T-cell (primary cell): ENCODE data around the gene SPEF1. TPM values are rescaled to one million over a fixed set of nuclear protein-coding genes. Genes with fewer than 3 reads are reported as not detected.
A peak's percentile ranks its signal among the peaks of the same experiment; 100 is the strongest.

Experiments
- ATAC-seq, 4 experiments: fragments of 200-7000 bp in 3 of 4; fragments of 150-1000 bp in 1 of 4; cut with Tn5 transposase; replicated peaks in 1 of 4; 1 replicate in 3 of 4; 2 replicates in 1 of 4; pipeline ENCODE4 v1.10.0; 2021; ENCODE audit warnings: moderate library complexity in 3 of 4, mild to moderate bottlenecking in 2 of 4, moderate number of reproducible peaks in 1 of 4
- CTCF ChIA-PET, 2 donors: fragments of 300-600 bp; sonication (Branson Sonifier 250); formaldehyde crosslinking; loops; one replicate each; lab custom pipeline; 2022; ENCODE audit warnings: antibody characterized with exemption in 2 of 2; lab: Charles Lee
- POLR2A ChIA-PET, 2 donors: fragments of 300-600 bp; sonication (Branson Sonifier 250); formaldehyde crosslinking; loops; one replicate each; lab custom pipeline; 2022; ENCODE audit warnings: antibody characterized with exemption in 2 of 2; lab: Charles Lee
- DNase-seq, 35 experiments: peaks; one replicate each; pipeline versions ENCODE4 v3.0.0 to v3.0.0-alpha.2; 2013 to 2023
- H3K27ac ChIP-seq: one replicate; pipeline ENCODE4 v1.5.1; 2013; ENCODE audit warnings: low read length
- H3K27me3 ChIP-seq, 2 experiments: replicated peaks in 1 of 2; 1 replicate in 1 of 2; 2 replicates in 1 of 2; pipeline versions ENCODE4 v1.6.1 to v1.7.0; 2013; ENCODE audit warnings: low read length in 1 of 2, mixed read lengths in 1 of 2; ENCODE audit not compliant: control insufficient read depth in 2 of 2, insufficient read depth in 2 of 2; ENCODE audit errors: extremely low read depth in 1 of 2
- H3K36me3 ChIP-seq, 2 donors: 1 replicate in 1 of 2; 2 replicates in 1 of 2; pipeline versions ENCODE4 v1.6.1 to v1.7.0; 2013; ENCODE audit warnings: low read length in 1 of 2; ENCODE audit not compliant: control insufficient read depth in 2 of 2, insufficient read depth in 1 of 2; ENCODE audit errors: extremely low read depth in 1 of 2
- H3K4me1 ChIP-seq, 2 experiments: 1 replicate in 1 of 2; 2 replicates in 1 of 2; pipeline versions ENCODE4 v1.6.1 to v1.7.0; 2013; ENCODE audit warnings: low read length in 2 of 2, mixed read lengths in 1 of 2; ENCODE audit not compliant: insufficient read depth in 2 of 2, control insufficient read depth in 1 of 2; ENCODE audit errors: extremely low read depth in 1 of 2
- H3K4me3 ChIP-seq, 2 donors: 1 replicate in 1 of 2; 2 replicates in 1 of 2; pipeline versions ENCODE4 v1.5.1 to v1.7.0; 2013; ENCODE audit warnings: mild to moderate bottlenecking in 2 of 2, low read length in 1 of 2, moderate library complexity in 1 of 2; ENCODE audit not compliant: control insufficient read depth in 1 of 2; ENCODE audit errors: extremely low read depth in 1 of 2
- H3K9me3 ChIP-seq: 2 replicates; pipeline ENCODE4 v1.7.0; 2013
- H3K27ac Mint-ChIP-seq, 2 donors: one replicate each; pipeline ENCODE4 v1.8.0; 2020 to 2021; ENCODE audit warnings: mild to moderate bottlenecking in 2 of 2, mixed read lengths in 2 of 2
- H3K27me3 Mint-ChIP-seq, 2 donors: one replicate each; pipeline ENCODE4 v1.8.0; 2021 to 2022; ENCODE audit warnings: mixed read lengths in 2 of 2
- H3K36me3 Mint-ChIP-seq: one replicate; pipeline ENCODE4 v1.8.0; 2021; ENCODE audit warnings: mixed read lengths
- H3K4me1 Mint-ChIP-seq, 3 donors: one replicate each; pipeline ENCODE4 v1.8.0; 2020 to 2022; ENCODE audit warnings: mixed read lengths in 3 of 3, mild to moderate bottlenecking in 1 of 3
- H3K4me3 Mint-ChIP-seq, 3 donors: one replicate each; pipeline ENCODE4 v1.8.0; 2020 to 2022; ENCODE audit warnings: mild to moderate bottlenecking in 3 of 3, mixed read lengths in 3 of 3, moderate library complexity in 3 of 3
- H3K9me3 Mint-ChIP-seq, 3 donors: one replicate each; pipeline ENCODE4 v1.8.0; 2020 to 2022; ENCODE audit warnings: mixed read lengths in 3 of 3
- WGBS: methylation state at CpG from one replicate; pipeline ENCODE4 v1.1.5; 2013; ENCODE audit warnings: missing lambda C conversion rate; ENCODE audit not compliant: insufficient coverage; 5-methylcytosine and 5-hydroxymethylcytosine counted together
- total RNA-seq, 35 experiments: library from RNA in 6 of 35; stranded (reverse) in 6 of 35; fragments of 120-200 nt in 1 of 35; gene quantifications; one replicate each; pipeline versions ENCODE4 v1.2.1 to v1.2.4 and lab custom pipeline; 2013 to 2026

The SPEF1 gene
- total RNA-seq, 5 donors from 2014 or later (not counting 1 experiment from before 2014, with no cell fraction given): 0.16 TPM; not detected in 4

DNA sequence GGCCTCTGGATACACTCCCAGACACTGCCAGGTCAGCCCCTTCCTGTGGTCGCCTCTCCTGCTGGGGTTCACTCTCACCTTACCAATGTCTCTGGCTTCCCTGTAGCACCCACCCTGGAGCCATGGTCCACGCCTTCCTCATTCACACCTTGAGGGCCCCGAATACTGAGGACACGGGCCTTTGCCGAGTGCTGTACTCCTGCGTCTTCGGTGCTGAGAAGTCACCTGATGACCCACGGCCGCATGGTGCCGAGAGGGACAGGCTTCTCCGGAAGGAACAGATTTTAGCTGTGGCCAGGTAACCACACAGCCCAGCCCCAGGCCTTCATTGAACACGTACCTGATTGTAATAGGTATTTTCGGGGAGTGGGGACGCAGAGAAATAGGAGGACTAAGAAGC lies 40.7 kb upstream of the SPEF1 start:
- CTCF ChIA-PET: interaction anchor here in 1 of 2 donors (1.7 kb wide), 1 partner anchor 35 kb away, joined by 10 read pairs; the partner anchor contains the start of gene CENPB
- Mint-ChIP-seq H3K9me3 (no peaks in the 10 kb centered on the region), H3K27me3 (no peaks in the 10 kb centered on the region), H3K4me1 (peaks cover 31 to 38% (median 36%) of the 10 kb centered on the region in 3 donors), H3K36me3 (peaks cover 23% of the 10 kb centered on the region), H3K27ac (peak overlapping the region; percentile 59 to 97), H3K4me3 (peak overlapping the region in 2 of 3 donors; percentile 88 to 89)
- Histone ChIP-seq H3K4me3 (no peak overlapping the region), H3K36me3 (peaks cover 12 to 37% of the 10 kb centered on the region in 2 donors), H3K9me3 (no peaks in the 10 kb centered on the region), H3K4me1 (peaks cover 2 to 37% of the 10 kb centered on the region in 2 experiments), H3K27me3 (no peaks in the 10 kb centered on the region), H3K27ac (peak overlapping the region; percentile 97)
- POLR2A ChIA-PET: interaction anchor here in 1 of 2 donors (0.6 kb wide), 1 partner anchor 15 kb away, joined by 3 read pairs; no protein-coding TSS in a partner anchor
- DNase-seq (no peak), ATAC-seq (no peak)
- 90% methylated on average over 11 of the region's 14 CpGs for WGBS

DNA sequence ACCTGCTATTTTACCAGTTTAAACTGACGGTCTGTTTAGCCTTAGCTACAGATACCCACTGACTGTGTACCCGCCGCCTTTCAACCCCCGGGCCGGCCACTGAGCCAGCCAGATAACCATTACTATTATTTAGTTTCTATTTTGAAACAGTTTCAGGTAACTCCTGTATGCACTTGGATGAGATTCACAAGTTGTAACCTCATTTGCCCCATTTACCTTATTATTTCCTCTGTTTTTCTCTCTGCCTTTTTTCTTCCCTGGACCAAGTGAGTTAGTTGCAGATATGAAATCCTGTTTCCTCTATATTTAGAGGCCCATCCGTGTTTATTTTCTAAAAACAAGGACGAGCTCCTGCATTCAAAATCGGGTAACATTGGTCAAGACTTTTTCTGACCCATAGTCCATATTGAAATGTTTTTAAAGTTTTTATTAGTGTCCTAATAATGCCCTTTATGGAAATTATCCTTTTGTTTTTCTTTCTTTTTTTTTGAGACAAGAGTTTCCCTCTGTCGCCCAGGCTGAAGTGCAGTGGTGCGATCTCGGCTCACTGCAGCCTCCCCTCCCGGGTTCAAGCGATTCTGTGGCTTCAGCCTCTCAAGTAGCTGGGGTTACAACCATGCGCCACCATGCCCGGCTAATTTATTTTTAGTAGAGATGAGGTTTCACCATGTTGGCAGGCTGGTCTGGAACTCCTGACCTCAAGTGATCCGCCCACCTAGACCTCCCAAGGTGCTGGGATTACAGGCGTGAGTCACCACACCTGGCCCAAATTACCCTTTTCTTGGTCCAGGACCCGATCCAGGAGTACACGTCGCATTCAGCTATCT lies 39.9 kb upstream of the SPEF1 start:
- peak overlapping the region; percentile 87 to 89 (median 88) for H3K4me3 Mint-ChIP-seq
- H3K27me3 Mint-ChIP-seq: no peaks in the 10 kb centered on the region
- H3K9me3 Mint-ChIP-seq: no peaks in the 10 kb centered on the region
- H3K36me3 ChIP-seq: peaks cover 12 to 32% of the 10 kb centered on the region in 2 donors
- DNase-seq (no peak), ATAC-seq (no peak)
- H3K27me3 ChIP-seq: no peaks in the 10 kb centered on the region
- peaks cover 8 to 46% of the 10 kb centered on the region in 2 experiments for H3K4me1 ChIP-seq
- peak overlapping the region; percentile 97 for H3K27ac ChIP-seq
- no peaks in the 10 kb centered on the region for H3K9me3 ChIP-seq
- H3K4me1 Mint-ChIP-seq: peaks cover 39 to 45% (median 45%) of the 10 kb centered on the region in 3 donors
- peak overlapping the region; percentile 96 to 97 for H3K27ac Mint-ChIP-seq
- ChIA-PET CTCF (interaction anchor here (0.7 to 1.7 kb wide), 10 partner anchors 10 to 144 kb away, joined by 3 to 10 read pairs (median 5); partner anchors contain the start of genes ADISSP (in 1 of the 2) and CENPB (in 1 of the 2)), POLR2A (interaction anchor here (0.6 to 1.0 kb wide), 4 partner anchors 24 to 64 kb away, joined by 4 to 9 read pairs (median 6); no protein-coding TSS in a partner anchor)
- WGBS: 90% methylated on average over 4 of the region's 20 CpGs
- peaks cover 21% of the 10 kb centered on the region for H3K36me3 Mint-ChIP-seq
- H3K4me3 ChIP-seq: peak overlapping the region; percentile 75 to 79

DNA sequence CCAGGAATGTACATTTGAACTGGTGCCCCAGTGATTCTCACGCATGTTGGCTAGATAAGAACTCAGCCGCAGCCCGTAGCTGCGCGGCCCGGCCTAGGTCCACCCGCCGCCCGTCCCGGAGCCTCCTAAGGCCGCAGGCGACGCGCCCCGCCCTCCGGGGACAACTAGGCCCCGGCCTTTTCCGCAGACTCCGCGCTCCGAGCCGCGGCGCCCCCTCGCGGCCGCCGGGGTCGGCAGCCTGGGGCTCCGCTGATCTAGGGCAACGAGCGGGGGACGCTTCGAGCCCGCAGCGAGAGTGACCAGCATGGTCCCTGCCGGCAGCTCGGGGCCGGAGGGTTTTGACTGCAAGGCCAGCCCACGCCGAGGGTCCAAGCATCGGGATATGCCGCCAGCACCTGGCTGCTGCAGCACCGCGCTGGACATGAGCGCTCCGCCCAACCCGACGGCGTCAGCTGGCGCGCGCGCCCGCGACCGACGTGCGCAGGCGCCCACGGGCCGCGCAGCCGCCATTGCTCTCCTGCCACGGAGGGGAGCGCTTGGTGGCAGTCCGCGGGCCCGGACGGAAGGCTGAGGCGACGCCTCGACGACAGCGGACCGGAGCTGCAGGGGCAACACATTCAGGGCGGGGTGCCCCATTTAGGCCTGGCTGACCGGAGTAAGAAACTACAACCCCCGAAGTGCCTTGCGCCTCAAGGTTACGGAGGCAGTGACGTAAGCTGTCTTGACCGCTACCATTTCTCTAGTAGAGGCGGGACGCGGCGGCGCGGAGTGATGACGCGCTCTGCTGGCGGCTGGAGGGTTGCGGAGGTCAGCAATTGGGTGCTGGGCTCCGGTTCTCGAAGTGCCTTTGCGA lies 39.0 kb upstream of the SPEF1 start, which contains the start of gene AP5S1:
Gene AP5S1, plus strand, starts transcription at position 500 of the 853 bp plus-strand sequence. CDS start 1,571 bp downstream, outside the sequence.
- POLR2A ChIA-PET: interaction anchor here (0.5 to 1.0 kb wide), 5 partner anchors 11 to 63 kb away, joined by 3 to 13 read pairs (median 6); no protein-coding TSS in a partner anchor
- peak within 1 kb of the TSS; percentile 96 to 97 for H3K27ac Mint-ChIP-seq
- WGBS: under 1% methylated on average over 96 of the region's 96 CpGs

DNA sequence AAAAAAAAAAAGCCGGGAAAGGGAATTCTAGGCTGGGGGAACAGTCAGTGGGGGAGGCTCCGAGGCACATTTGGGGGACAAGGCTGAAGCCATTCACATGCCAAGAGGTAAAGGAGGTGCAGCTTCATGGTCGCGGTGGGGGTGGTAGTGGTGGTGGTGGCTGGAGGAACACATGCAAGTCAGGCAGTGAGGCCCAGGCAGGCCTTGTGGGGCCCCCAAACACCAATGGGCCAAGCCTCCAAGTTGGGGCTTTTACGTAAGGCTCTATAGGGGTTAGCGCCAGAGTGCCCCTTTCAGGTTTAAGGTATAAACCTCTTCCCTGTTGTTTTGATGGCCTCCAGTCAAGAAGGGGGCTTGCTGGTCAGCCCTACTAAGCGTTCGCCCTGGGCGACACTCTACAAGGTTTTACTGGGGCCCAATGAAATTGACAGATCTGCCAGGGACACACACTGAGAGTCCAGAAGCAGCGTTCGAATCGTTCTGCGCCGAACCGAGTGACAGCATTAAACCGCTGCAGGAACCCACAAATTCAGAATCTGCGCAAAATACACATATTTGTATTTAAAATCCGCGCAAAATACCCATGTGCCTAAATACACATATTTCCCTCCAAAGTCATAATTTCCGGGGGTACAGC lies 38.3 kb upstream of the SPEF1 start:
- ATAC-seq (no peak), DNase-seq (no peak)
- ChIA-PET POLR2A (interaction anchor here (0.5 to 0.6 kb wide), 2 partner anchors 10 to 1300 kb away, joined by 4 to 6 read pairs; no protein-coding TSS in a partner anchor), CTCF (interaction anchor here (0.6 to 2.2 kb wide), 5 partner anchors 11 to 168 kb away, joined by 4 to 12 read pairs (median 6); no protein-coding TSS in a partner anchor)
- Histone ChIP-seq H3K9me3 (no peaks in the 10 kb centered on the region), H3K27ac (peak overlapping the region; percentile 83), H3K27me3 (no peaks in the 10 kb centered on the region), H3K4me3 (peak overlapping the region; percentile 75 to 79), H3K36me3 (peaks cover 12 to 23% of the 10 kb centered on the region in 2 donors), H3K4me1 (peaks cover 16 to 62% of the 10 kb centered on the region in 2 experiments)
- H3K36me3 Mint-ChIP-seq: peaks cover 11% of the 10 kb centered on the region
- peaks cover 53 to 60% (median 55%) of the 10 kb centered on the region in 3 donors for H3K4me1 Mint-ChIP-seq
- H3K4me3 Mint-ChIP-seq: peak overlapping the region; percentile 71 to 88 (median 87)
- no peaks in the 10 kb centered on the region for H3K27me3 Mint-ChIP-seq
- WGBS: 71% methylated on average over 17 of the region's 20 CpGs
- H3K27ac Mint-ChIP-seq: peak overlapping the region; percentile 85 to 88
- no peaks in the 10 kb centered on the region for H3K9me3 Mint-ChIP-seq

More for the DNA sequence above, 39.0 kb upstream of the SPEF1 start, which contains the start of gene AP5S1:
- H3K27ac ChIP-seq: peak within 1 kb of the TSS; percentile 97
- Mint-ChIP-seq H3K36me3 (peaks cover 16% of the 10 kb centered on the region), H3K27me3 (no peaks in the 10 kb centered on the region), H3K4me1 (peaks cover 47 to 54% (median 53%) of the 10 kb centered on the region in 3 donors), H3K4me3 (peak within 1 kb of the TSS; percentile 87 to 89 (median 88)), H3K9me3 (no peaks in the 10 kb centered on the region)
- DNase-seq: peak; percentile 67 to 95 (median 82)
- peak; percentile 84 to 88 (median 86) for ATAC-seq
- peak within 1 kb of the TSS; percentile 75 to 79 for H3K4me3 ChIP-seq
- H3K9me3 ChIP-seq: no peaks in the 10 kb centered on the region
- peaks cover 12 to 28% of the 10 kb centered on the region in 2 donors for H3K36me3 ChIP-seq
- CTCF ChIA-PET: interaction anchor here (0.7 to 2.2 kb wide), 11 partner anchors 10 to 143 kb away, joined by 3 to 10 read pairs (median 5); partner anchors contain the start of genes ADISSP (in 1 of the 2) and CENPB (in 1 of the 2)
- H3K27me3 ChIP-seq: no peaks in the 10 kb centered on the region
- peaks cover 13 to 54% of the 10 kb centered on the region in 2 experiments for H3K4me1 ChIP-seq
